HepG2 (cell line): ENCODE data around the gene MUTYH. TPM values are rescaled to one million over a fixed set of nuclear protein-coding genes. Genes with fewer than 3 reads are reported as not detected.

Source experiments
- AHDC1 ChIP-seq: sonication (generic); formaldehyde crosslinking; IDR thresholded peaks from 2 replicates; pipeline ENCODE4 v1.5.1; 2020; ENCODE audit warnings: mild to moderate bottlenecking, missing genetic modification reagents, borderline replicate concordance
- ARNT ChIP-seq: fragments of 450-650 bp; IDR thresholded peaks from 2 replicates; pipeline ENCODE4 v1.6.1; 2017
- BORCS8-MEF2B ChIP-seq: sonication (generic); formaldehyde crosslinking; IDR thresholded peaks from 2 replicates; pipeline ENCODE4 v1.8.0; 2022; ENCODE audit warnings: mild to moderate bottlenecking, missing genetic modification reagents
- E2F1 ChIP-seq: sonication (generic); formaldehyde crosslinking; IDR thresholded peaks from 2 replicates; pipeline ENCODE4 v1.5.0; 2020; ENCODE audit warnings: missing genetic modification reagents
- FLYWCH1 ChIP-seq: sonication (generic); formaldehyde crosslinking; IDR thresholded peaks from 2 replicates; pipeline ENCODE4 v1.8.1; 2023; ENCODE audit warnings: mild to moderate bottlenecking, missing genetic modification reagents
- FOXO1 ChIP-seq: sonication (generic); formaldehyde crosslinking; IDR thresholded peaks from 2 replicates; pipeline ENCODE4 v1.4.0; 2020; ENCODE audit warnings: missing genetic modification reagents
- HCFC1 ChIP-seq: fragments of 150-350 bp; IDR thresholded peaks from 2 replicates; pipeline ENCODE4 v1.6.1; 2014; ENCODE audit warnings: low read depth, low read length
- HNF4G ChIP-seq, 2 experiments: sonication (generic) in 1 of 2; formaldehyde crosslinking in 1 of 2; IDR thresholded peaks; 2 replicates each; pipeline versions ENCODE4 v1.4.0 to v1.6.1; 2011 to 2020; ENCODE audit warnings: borderline replicate concordance in 2 of 2, low read depth in 2 of 2, mild to moderate bottlenecking in 2 of 2, low read length in 1 of 2, missing genetic modification reagents in 1 of 2, moderate library complexity in 1 of 2
- IKZF4 ChIP-seq: sonication (generic); formaldehyde crosslinking; IDR thresholded peaks from 2 replicates; pipeline ENCODE4 v1.5.1; 2020; ENCODE audit warnings: borderline replicate concordance, mild to moderate bottlenecking, low read depth, missing genetic modification reagents; ENCODE audit errors: not compliant biosample characterization
- KDM5A ChIP-seq: fragments of 200-600 bp; sonication (generic); IDR thresholded peaks from 2 replicates; pipeline ENCODE4 v1.7.0; 2018; ENCODE audit warnings: antibody characterized with exemption, mild to moderate bottlenecking, low read length, borderline replicate concordance
- NFE2L1 ChIP-seq: sonication (generic); formaldehyde crosslinking; IDR thresholded peaks from 2 replicates; pipeline ENCODE4 v1.4.0; 2020; ENCODE audit warnings: missing genetic modification reagents, mild to moderate bottlenecking, borderline replicate concordance
- PHF20 ChIP-seq: sonication (generic); formaldehyde crosslinking; IDR thresholded peaks from 2 replicates; pipeline ENCODE4 v1.5.0; 2020; ENCODE audit warnings: mild to moderate bottlenecking, missing genetic modification reagents
- POLR2A ChIP-seq, 2 experiments: IDR thresholded peaks; 2 replicates each; pipeline ENCODE4 v1.6.1; 2011; ENCODE audit warnings: low read depth in 2 of 2, low read length in 2 of 2, mild to moderate bottlenecking in 1 of 2, moderate library complexity in 1 of 2; ENCODE audit not compliant: insufficient read depth in 1 of 2
- POLR2AphosphoS2 ChIP-seq: IDR thresholded peaks from 2 replicates; pipeline ENCODE4 v1.6.1; 2011; ENCODE audit warnings: low read depth, low read length, improper control_type of control experiment
- SCMH1 ChIP-seq: sonication (generic); formaldehyde crosslinking; IDR thresholded peaks from 2 replicates; pipeline ENCODE4 v1.9.0; 2021; ENCODE audit warnings: missing genetic modification reagents, mild to moderate bottlenecking, borderline replicate concordance
- SNAPC2 ChIP-seq: sonication (generic); formaldehyde crosslinking; IDR thresholded peaks from 2 replicates; pipeline ENCODE4 v1.8.1; 2022; ENCODE audit warnings: mild to moderate bottlenecking, missing genetic modification reagents
- SPEN ChIP-seq: sonication (generic); formaldehyde crosslinking; IDR thresholded peaks from 2 replicates; pipeline ENCODE4 v1.5.1; 2020; ENCODE audit warnings: low read depth, mild to moderate bottlenecking, missing genetic modification reagents
- ZFP36L1 ChIP-seq: sonication (generic); formaldehyde crosslinking; IDR thresholded peaks from 2 replicates; pipeline ENCODE4 v1.8.0; 2022; ENCODE audit warnings: mild to moderate bottlenecking, missing genetic modification reagents, moderate library complexity
- ZMAT3 ChIP-seq: sonication (generic); formaldehyde crosslinking; conservative IDR thresholded peaks from 2 replicates; pipeline ENCODE4 v1.7.0; 2021; ENCODE audit warnings: missing genetic modification reagents
- ZNF496 ChIP-seq: sonication (generic); formaldehyde crosslinking; IDR thresholded peaks from 2 replicates; pipeline ENCODE4 v1.8.1; 2023; ENCODE audit warnings: mild to moderate bottlenecking, moderate library complexity, missing genetic modification reagents; ENCODE audit not compliant: insufficient replicate concordance
- ZNF780A ChIP-seq: sonication (generic); formaldehyde crosslinking; IDR thresholded peaks from 2 replicates; pipeline ENCODE4 v1.8.0; 2022; ENCODE audit warnings: mild to moderate bottlenecking, missing genetic modification reagents, moderate library complexity
- polyA plus RNA-seq, 8 experiments: library from polyadenylated mRNA; depleted of rRNA in 3 of 8; stranded (reverse) in 7 of 8; unstranded in 1 of 8; fragments of >200 nt; fragmentation: Illumina TruSeq in 4 of 8; extraction: Trizol in 4 of 8; gene quantifications; 2 replicates each; pipeline versions ENCODE4 v1.2.1 to v1.2.3, GENCODE V29; 2011 to 2016; ENCODE audit warnings: low read depth in 4 of 8, missing spikeins in 1 of 8, mixed read lengths in 1 of 8; ENCODE audit not compliant: insufficient read depth in 1 of 8
- total RNA-seq, 5 experiments: library from RNA; depleted of rRNA; stranded (reverse); fragments of >200 nt; fragmentation: Illumina TruSeq; extraction: Trizol; gene quantifications; 2 replicates each; pipeline ENCODE4 v1.2.3, GENCODE V29; 2016; ENCODE audit warnings: low read depth in 1 of 5
- TF ChIP-seq, protein P1 (sequence below): IDR thresholded peaks from 2 replicates; pipeline ENCODE4 v1.6.1; 2016; ENCODE audit warnings: missing compliant biosample characterization, missing genetic modification reagents, borderline replicate concordance

Gene MUTYH
- total and polyA plus RNA-seq, 2 of the 13 experiments (the other 11 are each of a cell fraction or from before 2014, with no cell fraction given): 16.3 to 17.1 TPM

GRCh38 chr1:45303520-45304310, 36.5 kb downstream of the MUTYH start (continued):
- 0 out of 2 replicates have a peak, but pooled peaks have one; percentile 14 for TF ChIP-seq AHDC1 (CRISPR knock-in tag)
- TF ChIP-seq SPEN (CRISPR knock-in tag): peak; percentile 86; the same call in 1 of the 2 replicates
- TF ChIP-seq SNAPC2 (CRISPR knock-in tag): peak; percentile 81
- no peak for TF ChIP-seq ZNF496 (CRISPR knock-in tag)
- TF ChIP-seq PHF20 (CRISPR knock-in tag): peak; percentile 81
- TF ChIP-seq NFE2L1 (CRISPR knock-in tag): no peak
- no peak for TF ChIP-seq ZNF780A (CRISPR knock-in tag)
- peak; percentile 81 to 94 for TF ChIP-seq POLR2A (IDR thresholded peaks at IDR 0.05; ENCODE audit: insufficient read depth in 1 of 2, low read depth in 2 of 2, low read length in 2 of 2)
- no peak for TF ChIP-seq ARNT
- no peak for TF ChIP-seq HNF4G (IDR thresholded peaks at IDR 0.05; ENCODE audit: borderline replicate concordance, low read depth, low read length)
- 0 out of 2 replicates have a peak, but pooled peaks have one; percentile 13 for TF ChIP-seq HNF4G (CRISPR knock-in tag; IDR thresholded peaks at IDR 0.05; ENCODE audit: borderline replicate concordance, low read depth)
- TF ChIP-seq, protein P1, sequence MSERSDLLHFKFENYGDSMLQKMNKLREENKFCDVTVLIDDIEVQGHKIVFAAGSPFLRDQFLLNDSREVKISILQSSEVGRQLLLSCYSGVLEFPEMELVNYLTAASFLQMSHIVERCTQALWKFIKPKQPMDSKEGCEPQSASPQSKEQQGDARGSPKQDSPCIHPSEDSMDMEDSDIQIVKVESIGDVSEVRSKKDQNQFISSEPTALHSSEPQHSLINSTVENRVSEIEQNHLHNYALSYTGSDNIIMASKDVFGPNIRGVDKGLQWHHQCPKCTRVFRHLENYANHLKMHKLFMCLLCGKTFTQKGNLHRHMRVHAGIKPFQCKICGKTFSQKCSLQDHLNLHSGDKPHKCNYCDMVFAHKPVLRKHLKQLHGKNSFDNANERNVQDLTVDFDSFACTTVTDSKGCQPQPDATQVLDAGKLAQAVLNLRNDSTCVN (CRISPR knock-in tag): peak; percentile 71; the same call in 1 of the 2 replicates
- no peak for TF ChIP-seq IKZF4
- peak; percentile 83 for TF ChIP-seq BORCS8-MEF2B (CRISPR knock-in tag)
- TF ChIP-seq ZMAT3 (CRISPR knock-in tag): no peak
- no peak for TF ChIP-seq POLR2AphosphoS2
- TF ChIP-seq FOXO1 (CRISPR knock-in tag): peak; percentile 80; the same call in 1 of the 2 replicates
- no peak for TF ChIP-seq FLYWCH1 (CRISPR knock-in tag)
- peak; percentile 70; the same call in 1 of the 2 replicates for TF ChIP-seq ZFP36L1 (CRISPR knock-in tag)
- TF ChIP-seq E2F1 (CRISPR knock-in tag): no peak; the same call in 1 of the 2 replicates
- TF ChIP-seq HCFC1: no peak
- TF ChIP-seq SCMH1 (CRISPR knock-in tag): no peak
- no peak for TF ChIP-seq KDM5A
